ENCODE results near the gene MMP17. TPM values are rescaled to one million over a fixed set of nuclear protein-coding genes. Genes with fewer than 3 reads are reported as not detected.

Gene MMP17
- polyA plus RNA-seq, 1 donor (not counting 4 experiments of a cell fraction or from before 2014, with no cell fraction given): 2.3 TPM

GRCh38 chr12:131852551-131853299, 24.5 kb downstream of the MMP17 start:
- no peaks in the 10 kb centered on the region for H4K20me1 ChIP-seq (ENCODE audit: control insufficient read depth, extremely low read depth, insufficient read depth, low read length)
- H3K4me3 ChIP-seq (ENCODE audit: control insufficient read depth in 2 of 3, extremely low read depth in 1 of 3, insufficient read depth in 2 of 3, low read depth in 1 of 3, low read length in 3 of 3): no peak overlapping the region
- no peaks in the 10 kb centered on the region for H3K36me3 ChIP-seq (ENCODE audit: control insufficient read depth in 2 of 2, extremely low read depth in 1 of 2, insufficient read depth in 2 of 2, low read length in 2 of 2)
- H3K9me3 ChIP-seq (ENCODE audit: control insufficient read depth, low read depth, low read length): no peaks in the 10 kb centered on the region
- FAIRE-seq: no peak
- H3K4me1 ChIP-seq (ENCODE audit: control insufficient read depth, extremely low read depth, insufficient read depth, low read length): no peaks in the 10 kb centered on the region
- no peak overlapping the region for H2AFZ ChIP-seq (ENCODE audit: control insufficient read depth, low read length)
- dilution Hi-C loops (cut with MboI; ENCODE audit: extremely low pct_ligation_motif_present, low sequenced_read_pairs): no loop called here
- DNase-seq (ENCODE audit: low read depth, low spot score): no peak
- no peaks in the 10 kb centered on the region for H3K79me2 ChIP-seq (ENCODE audit: control insufficient read depth, insufficient read depth, low read length)
- H3K9ac ChIP-seq (ENCODE audit: control insufficient read depth, extremely low read depth, insufficient read depth, low read length): no peak overlapping the region
- no peak for TF ChIP-seq EZH2 (IDR thresholded peaks at IDR 0.05; ENCODE audit: low read length)
- no peak for TF ChIP-seq CTCF (optimal IDR thresholded peaks at IDR 0.05 in 1 of 3, IDR thresholded peaks at IDR 0.05 in 1 of 3, conservative IDR thresholded peaks at IDR 0.05 in 1 of 3; ENCODE audit: extremely low read depth in 1 of 3, insufficient read depth in 2 of 3, low read length in 3 of 3)
- H3K27ac ChIP-seq (ENCODE audit: control insufficient read depth, insufficient read depth, low read length): no peak overlapping the region
- peaks cover 7% of the 10 kb centered on the region for H3K27me3 ChIP-seq (ENCODE audit: control insufficient read depth, extremely low read depth, insufficient read depth, low read length)
- no peaks in the 10 kb centered on the region for H3K9me1 ChIP-seq (ENCODE audit: control insufficient read depth, extremely low read depth, insufficient read depth, low read length)
- no peak overlapping the region for H3K4me2 ChIP-seq (ENCODE audit: control insufficient read depth, extremely low read depth, insufficient read depth, low read depth, low read length)

- H3K36me3 ChIP-seq (ENCODE audit: control insufficient read depth in 2 of 2, extremely low read depth in 1 of 2, insufficient read depth in 2 of 2, low read length in 2 of 2): no peaks in the 10 kb centered on the region
- no peak overlapping the region for H2AFZ ChIP-seq (ENCODE audit: control insufficient read depth, low read length)
- H3K27ac ChIP-seq (ENCODE audit: control insufficient read depth, insufficient read depth, low read length): no peak overlapping the region
- H3K79me2 ChIP-seq (ENCODE audit: control insufficient read depth, insufficient read depth, low read length): no peaks in the 10 kb centered on the region
- DNase-seq (ENCODE audit: low read depth, low spot score): no peak
- dilution Hi-C loops (cut with MboI; ENCODE audit: extremely low pct_ligation_motif_present, low sequenced_read_pairs): no loop called here
- no peak for FAIRE-seq
- no peak overlapping the region for H3K9ac ChIP-seq (ENCODE audit: control insufficient read depth, extremely low read depth, insufficient read depth, low read length)
- no peak overlapping the region for H3K4me2 ChIP-seq (ENCODE audit: control insufficient read depth, extremely low read depth, insufficient read depth, low read depth, low read length)
- TF ChIP-seq EZH2 (IDR thresholded peaks at IDR 0.05; ENCODE audit: low read length): no peak
- TF ChIP-seq CTCF (optimal IDR thresholded peaks at IDR 0.05 in 1 of 3, IDR thresholded peaks at IDR 0.05 in 1 of 3, conservative IDR thresholded peaks at IDR 0.05 in 1 of 3; ENCODE audit: extremely low read depth in 1 of 3, insufficient read depth in 2 of 3, low read length in 3 of 3): no peak
- no peaks in the 10 kb centered on the region for H4K20me1 ChIP-seq (ENCODE audit: control insufficient read depth, extremely low read depth, insufficient read depth, low read length)
- H3K27me3 ChIP-seq (ENCODE audit: control insufficient read depth, extremely low read depth, insufficient read depth, low read length): peaks cover 7% of the 10 kb centered on the region
- H3K9me1 ChIP-seq (ENCODE audit: control insufficient read depth, extremely low read depth, insufficient read depth, low read length): no peaks in the 10 kb centered on the region
- no peaks in the 10 kb centered on the region for H3K4me1 ChIP-seq (ENCODE audit: control insufficient read depth, extremely low read depth, insufficient read depth, low read length)
- no peaks in the 10 kb centered on the region for H3K9me3 ChIP-seq (ENCODE audit: control insufficient read depth, low read depth, low read length)
- no peak overlapping the region for H3K4me3 ChIP-seq (ENCODE audit: control insufficient read depth in 2 of 3, extremely low read depth in 1 of 3, insufficient read depth in 2 of 3, low read depth in 1 of 3, low read length in 3 of 3)
These were observed 25.9 kb downstream of the MMP17 start for GRCh38 chr12:131853832-131854797.
